ENCODE measurements around the gene CNTRL. TPM values are rescaled to one million over a fixed set of nuclear protein-coding genes. Genes with fewer than 3 reads are reported as not detected.

CNTRL gene
- total RNA-seq, 4 donors from 2014 or later, result 23.5 to 31.5 (median 29.6) TPM

DNA sequence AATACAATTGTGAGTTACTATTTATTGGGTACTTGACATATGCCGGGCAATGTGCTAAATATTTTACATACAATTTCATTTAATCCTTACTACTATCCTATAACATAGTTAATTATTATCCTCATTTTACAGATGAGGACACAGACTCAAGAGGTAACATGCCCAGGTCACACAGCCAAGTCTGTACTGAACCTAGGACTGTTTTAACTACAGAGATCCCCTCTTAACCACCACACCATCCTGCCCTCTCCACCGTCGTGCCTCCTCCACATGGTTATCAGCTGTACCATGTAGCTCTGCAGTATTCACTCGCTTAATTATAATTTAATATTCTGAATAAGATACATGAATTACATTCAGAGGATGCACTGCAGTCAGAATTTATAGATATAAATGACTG is 121.6 kb downstream of the CNTRL start:
- no peak overlapping the region for H3K4me3 ChIP-seq
- no peaks in the 10 kb centered on the region for H3K9me3 ChIP-seq
- TF ChIP-seq, protein P1, sequence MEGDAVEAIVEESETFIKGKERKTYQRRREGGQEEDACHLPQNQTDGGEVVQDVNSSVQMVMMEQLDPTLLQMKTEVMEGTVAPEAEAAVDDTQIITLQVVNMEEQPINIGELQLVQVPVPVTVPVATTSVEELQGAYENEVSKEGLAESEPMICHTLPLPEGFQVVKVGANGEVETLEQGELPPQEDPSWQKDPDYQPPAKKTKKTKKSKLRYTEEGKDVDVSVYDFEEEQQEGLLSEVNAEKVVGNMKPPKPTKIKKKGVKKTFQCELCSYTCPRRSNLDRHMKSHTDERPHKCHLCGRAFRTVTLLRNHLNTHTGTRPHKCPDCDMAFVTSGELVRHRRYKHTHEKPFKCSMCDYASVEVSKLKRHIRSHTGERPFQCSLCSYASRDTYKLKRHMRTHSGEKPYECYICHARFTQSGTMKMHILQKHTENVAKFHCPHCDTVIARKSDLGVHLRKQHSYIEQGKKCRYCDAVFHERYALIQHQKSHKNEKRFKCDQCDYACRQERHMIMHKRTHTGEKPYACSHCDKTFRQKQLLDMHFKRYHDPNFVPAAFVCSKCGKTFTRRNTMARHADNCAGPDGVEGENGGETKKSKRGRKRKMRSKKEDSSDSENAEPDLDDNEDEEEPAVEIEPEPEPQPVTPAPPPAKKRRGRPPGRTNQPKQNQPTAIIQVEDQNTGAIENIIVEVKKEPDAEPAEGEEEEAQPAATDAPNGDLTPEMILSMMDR (IDR thresholded peaks at IDR 0.05), result no peak
- no peak for TF ChIP-seq POLR2A (IDR thresholded peaks at IDR 0.05)
- no peaks in the 10 kb centered on the region for H3K36me3 ChIP-seq
- no peaks in the 10 kb centered on the region for H3K27me3 ChIP-seq
- intact Hi-C loops (cut with DNase I; ENCODE audit: low total_unique reads), result no loop called here
- DNase-seq, result no peak
- H3K27ac ChIP-seq, result no peak overlapping the region
- H3K4me1 ChIP-seq, result peaks cover 4 to 15% of the 10 kb centered on the region in 2 donors

DNA sequence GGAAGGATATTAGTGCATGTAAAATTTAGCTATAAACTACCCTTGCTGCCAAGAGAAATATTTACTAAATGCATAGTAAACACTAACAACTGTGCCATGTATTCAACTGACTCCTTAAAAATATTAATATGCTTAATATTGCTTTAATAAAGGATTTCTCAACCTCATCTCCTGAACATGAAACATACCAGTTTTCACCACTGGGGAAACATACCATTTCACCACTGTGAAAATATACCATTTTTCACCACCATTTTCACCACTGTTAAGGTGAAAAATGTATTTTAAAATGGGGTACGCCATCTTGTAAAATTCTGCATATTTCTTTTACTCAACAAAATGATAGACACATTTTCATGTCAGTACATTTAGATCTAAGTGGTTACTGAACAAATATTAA is 122.4 kb downstream of the CNTRL start:
- no peak for TF ChIP-seq POLR2A (IDR thresholded peaks at IDR 0.05)
- TF ChIP-seq, protein P1 (IDR thresholded peaks at IDR 0.05), result no peak

DNA sequence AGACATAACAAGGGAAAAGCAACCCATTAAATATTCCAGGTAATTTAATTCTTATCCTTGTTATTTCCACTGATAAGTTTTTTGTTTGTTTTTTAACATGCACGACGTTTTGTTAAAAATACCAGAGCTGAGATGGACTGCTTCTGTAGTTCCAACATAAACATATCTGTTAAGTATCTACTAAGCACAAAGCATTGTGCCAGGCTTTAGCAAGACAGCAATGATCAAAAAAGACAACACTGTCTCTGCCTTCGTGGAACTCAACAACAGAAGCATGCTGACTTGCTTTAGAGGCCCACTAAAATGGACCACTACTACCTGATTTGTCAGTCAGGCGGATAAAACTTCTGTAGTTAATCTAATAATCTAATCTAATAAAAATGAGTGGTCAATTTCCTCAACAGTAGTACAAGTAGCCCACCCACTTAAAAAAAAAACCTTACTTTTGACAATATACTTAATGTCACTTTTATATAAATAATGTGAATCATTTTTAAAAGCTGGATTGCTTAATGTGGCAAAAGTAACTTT is 123.8 kb downstream of the CNTRL start:
- no peak for DNase-seq
- no peak overlapping the region for H3K27ac ChIP-seq
- no peaks in the 10 kb centered on the region for H3K27me3 ChIP-seq
- TF ChIP-seq, protein P1 (IDR thresholded peaks at IDR 0.05), result no peak
- TF ChIP-seq POLR2A (IDR thresholded peaks at IDR 0.05), result no peak
- no peaks in the 10 kb centered on the region for H3K36me3 ChIP-seq
- intact Hi-C loops (cut with DNase I; ENCODE audit: low total_unique reads), result no loop called here
- no peak overlapping the region for H3K4me3 ChIP-seq
- no peaks in the 10 kb centered on the region for H3K9me3 ChIP-seq
- H3K4me1 ChIP-seq, result peaks cover 4 to 8% of the 10 kb centered on the region in 2 donors

More for the DNA sequence above, 122.4 kb downstream of the CNTRL start:
- H3K9me3 ChIP-seq, result no peaks in the 10 kb centered on the region
- intact Hi-C loops (cut with DNase I; ENCODE audit: low total_unique reads), result no loop called here
- H3K27me3 ChIP-seq, result no peaks in the 10 kb centered on the region
- H3K4me3 ChIP-seq, result no peak overlapping the region
- peaks cover 4 to 15% of the 10 kb centered on the region in 2 donors for H3K4me1 ChIP-seq
- H3K27ac ChIP-seq, result no peak overlapping the region
- H3K36me3 ChIP-seq, result no peaks in the 10 kb centered on the region
- no peak for DNase-seq

DNA sequence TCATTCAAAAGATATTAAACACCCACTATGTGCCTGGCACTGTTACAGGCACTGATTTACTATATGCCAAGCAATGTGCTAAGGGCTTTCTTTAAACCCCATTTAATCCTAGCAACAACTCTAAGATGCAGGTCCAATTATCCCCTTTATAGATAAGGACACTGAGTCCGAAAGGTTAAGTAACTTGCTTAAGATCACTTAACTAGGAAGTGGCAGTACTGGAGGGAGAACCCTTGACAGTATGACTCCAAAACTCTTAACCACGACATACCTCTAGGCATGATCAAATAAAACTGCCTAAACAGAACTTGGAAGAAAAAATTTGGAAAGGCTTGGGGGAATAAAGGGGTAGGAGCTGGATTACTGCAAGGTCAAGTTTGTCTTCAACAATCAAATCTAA is 125.2 kb downstream of the CNTRL start:
- Histone ChIP-seq H3K4me1 (peaks cover 4 to 8% of the 10 kb centered on the region in 2 donors), H3K27ac (peak overlapping the region in 1 of 2 donors; percentile 90)

DNA sequence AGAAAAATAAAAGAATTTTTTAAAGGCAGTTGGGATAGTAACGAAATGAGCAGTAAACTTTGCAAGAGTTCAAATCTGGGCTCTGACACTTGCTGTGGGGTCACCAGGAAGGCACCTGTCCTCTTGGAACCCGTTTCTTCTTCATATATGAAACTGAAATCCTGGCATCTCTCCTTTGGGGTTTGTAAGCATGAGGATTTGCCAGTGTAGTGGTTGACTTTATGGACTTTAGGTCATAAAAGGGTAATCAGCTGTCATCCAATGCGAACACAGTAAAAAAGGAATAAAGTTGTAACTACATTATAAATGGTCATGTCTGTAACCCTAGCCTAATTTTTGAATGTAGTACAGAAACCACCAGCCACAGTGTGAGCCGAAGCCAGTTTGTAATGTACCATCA is 125.6 kb downstream of the CNTRL start:
- Histone ChIP-seq H3K27me3 (no peaks in the 10 kb centered on the region), H3K36me3 (no peaks in the 10 kb centered on the region), H3K27ac (peak overlapping the region in 1 of 2 donors; percentile 90), H3K9me3 (no peaks in the 10 kb centered on the region), H3K4me3 (peak overlapping the region; percentile 85 to 92), H3K4me1 (peaks cover 4 to 8% of the 10 kb centered on the region in 2 donors)
- TF ChIP-seq, protein P1 (IDR thresholded peaks at IDR 0.05), result no peak
- TF ChIP-seq POLR2A (IDR thresholded peaks at IDR 0.05), result no peak
- intact Hi-C loops (cut with DNase I; ENCODE audit: low total_unique reads), result no loop called here
- no peak for DNase-seq

More for the DNA sequence above, 125.2 kb downstream of the CNTRL start:
- Histone ChIP-seq H3K27me3 (no peaks in the 10 kb centered on the region), H3K36me3 (no peaks in the 10 kb centered on the region), H3K9me3 (no peaks in the 10 kb centered on the region), H3K4me3 (peak overlapping the region; percentile 85 to 92)
- intact Hi-C loops (cut with DNase I; ENCODE audit: low total_unique reads), result no loop called here
- TF ChIP-seq POLR2A (IDR thresholded peaks at IDR 0.05), result no peak
- TF ChIP-seq, protein P1 (IDR thresholded peaks at IDR 0.05), result no peak
- no peak for DNase-seq
